HG02884 (cell line): ENCODE data around the gene RNF223.
"Not testable (repeated sequence)": the region's sequence is repeated elsewhere in the genome, so short reads cannot be mapped to it uniquely, and the experiment has no call there.

Experiments
- ATAC-seq: cut with Tn5 transposase; IDR thresholded peaks from one replicate; pipeline ENCODE4 v1.9.1; 2021; ENCODE audit warnings: mild to moderate bottlenecking, moderate library complexity; ENCODE audit not compliant: unreplicated experiment

The RNF223 gene

DNA sequence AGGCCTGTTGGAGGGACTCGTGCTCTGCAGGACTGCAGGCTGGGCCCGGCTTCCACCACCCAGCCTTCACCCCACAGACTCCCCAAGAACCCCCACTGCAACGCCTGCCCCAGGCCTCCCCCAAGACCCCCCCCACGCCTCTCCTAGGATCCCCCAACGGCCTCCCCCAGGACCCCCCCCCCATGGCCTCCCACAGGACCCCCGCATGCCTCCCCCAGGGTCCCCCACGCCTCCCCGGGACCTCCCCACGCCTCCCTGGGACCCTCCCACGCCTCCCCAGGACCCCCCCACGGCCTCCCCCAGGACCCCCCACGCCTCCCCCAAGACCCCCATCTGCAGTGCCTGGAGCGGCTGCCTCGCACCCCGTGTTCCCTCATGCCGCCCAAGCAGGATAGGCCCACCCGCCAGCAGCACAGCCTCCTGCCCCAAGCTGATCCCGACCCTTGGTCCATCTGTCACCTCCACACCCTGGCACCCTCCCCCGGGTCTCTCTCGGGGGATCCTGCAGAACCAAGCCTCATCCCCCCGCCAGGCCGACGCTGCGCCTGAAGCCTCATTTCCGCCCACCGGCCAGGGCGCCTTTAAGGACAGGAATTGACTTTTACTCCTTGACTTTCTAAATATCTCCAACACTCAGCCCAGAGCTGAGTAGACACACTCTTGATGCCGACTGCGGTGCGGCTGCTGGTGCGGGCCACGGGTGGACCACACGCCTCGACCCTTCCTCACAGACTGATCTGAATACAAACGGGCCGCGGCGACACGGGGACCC is 14.1 kb upstream of the RNF223 start:
- no peak for ATAC-seq

DNA sequence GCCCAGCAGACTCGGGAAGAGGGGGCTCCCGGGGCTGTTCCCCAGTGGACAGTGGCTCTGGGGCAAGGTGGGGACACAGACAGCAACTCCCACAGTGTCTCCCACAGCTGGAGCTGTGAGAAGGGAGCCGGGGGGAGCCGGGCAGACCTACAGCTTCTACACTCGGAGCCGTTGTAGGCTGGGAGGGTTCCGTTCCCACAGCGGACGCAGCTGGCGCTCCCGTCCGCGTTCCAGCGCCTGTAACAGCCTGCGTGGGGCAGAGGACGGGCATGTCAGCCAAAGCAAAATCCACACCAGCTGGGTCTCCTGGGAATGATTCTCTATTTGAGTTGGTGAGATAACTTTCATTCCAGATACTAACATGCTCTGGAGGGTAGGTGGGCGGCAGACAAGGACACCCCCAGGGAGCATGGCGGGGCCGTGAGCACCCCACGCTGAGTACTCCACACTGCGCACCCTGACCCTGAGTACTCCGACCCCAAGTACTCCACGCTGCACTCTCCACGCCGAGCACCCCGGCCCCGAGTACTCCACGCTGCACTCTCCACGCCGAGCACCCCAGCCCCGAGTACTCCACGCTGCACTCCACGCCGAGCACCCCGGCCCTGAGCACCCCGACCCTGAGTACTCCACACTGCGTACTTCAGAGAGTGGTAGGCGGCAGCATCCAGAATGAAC is 13.4 kb upstream of the RNF223 start:
- ATAC-seq, result no peak

DNA sequence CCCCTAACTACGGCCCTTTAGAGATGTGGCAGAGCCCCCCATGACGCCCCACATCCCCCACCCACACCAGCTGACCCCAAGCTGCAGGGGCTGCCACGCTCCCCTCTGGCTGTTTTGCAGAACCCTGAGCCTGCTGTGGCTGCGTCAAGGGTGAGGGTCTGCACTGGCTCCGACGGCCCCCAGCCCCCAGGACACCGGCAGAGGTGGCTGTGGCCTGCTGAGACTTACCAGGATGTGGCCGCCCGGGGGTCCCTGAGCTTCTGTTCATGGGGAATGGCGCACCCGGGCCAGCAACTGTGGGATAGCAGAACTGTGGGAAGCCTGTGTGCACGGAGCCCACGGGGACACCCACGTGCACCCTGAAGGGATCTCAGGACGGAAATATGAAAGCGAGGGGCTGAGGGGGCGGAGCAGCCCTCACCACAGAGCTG is 12.8 kb upstream of the RNF223 start:
- ATAC-seq, result no peak

DNA sequence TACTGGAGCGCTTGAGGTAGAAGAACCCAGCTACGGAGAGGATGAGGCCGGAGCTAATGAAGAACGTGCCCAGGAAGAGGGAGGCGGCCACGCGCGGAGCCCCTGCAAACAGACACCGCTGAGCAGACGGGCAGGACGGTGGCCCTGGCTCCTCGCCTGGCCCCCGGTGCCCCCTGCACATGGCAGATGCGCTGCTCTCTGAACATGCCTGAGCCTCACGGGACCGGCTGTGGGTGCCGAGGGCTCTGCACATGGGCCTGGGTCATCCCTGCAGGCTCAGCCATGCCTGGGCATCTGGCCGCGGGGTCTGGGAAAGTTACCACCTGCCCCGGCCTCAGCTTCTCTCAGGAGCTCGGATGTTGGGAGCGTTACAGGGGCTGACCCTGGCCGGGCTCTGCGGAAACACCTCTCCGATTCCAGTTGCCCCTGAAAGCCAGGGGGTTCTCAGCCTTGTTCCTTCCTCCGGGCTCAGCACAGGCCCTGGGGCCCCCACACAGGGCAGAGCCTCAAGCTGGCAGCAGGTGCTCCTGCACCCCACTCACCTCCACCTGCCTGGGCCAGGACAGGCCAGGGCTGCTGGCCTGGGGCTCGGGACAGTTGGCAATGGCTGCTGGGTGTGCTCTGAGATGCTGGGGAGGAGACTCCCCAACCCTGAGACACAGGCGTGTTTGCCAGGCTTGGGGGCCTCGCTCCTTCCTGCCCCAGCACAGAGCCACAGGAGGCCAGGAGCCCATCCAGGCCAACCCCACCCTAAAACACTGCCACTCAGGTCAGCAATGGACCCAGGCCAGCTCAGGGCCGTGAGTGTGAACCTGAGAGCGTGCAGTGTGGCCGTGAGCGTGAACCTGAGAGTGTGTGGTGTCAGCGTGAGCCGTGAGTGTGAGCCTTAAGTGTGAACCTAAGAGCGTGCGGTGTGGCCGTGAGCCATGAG is 12.1 kb upstream of the RNF223 start:
- no peak for ATAC-seq

DNA sequence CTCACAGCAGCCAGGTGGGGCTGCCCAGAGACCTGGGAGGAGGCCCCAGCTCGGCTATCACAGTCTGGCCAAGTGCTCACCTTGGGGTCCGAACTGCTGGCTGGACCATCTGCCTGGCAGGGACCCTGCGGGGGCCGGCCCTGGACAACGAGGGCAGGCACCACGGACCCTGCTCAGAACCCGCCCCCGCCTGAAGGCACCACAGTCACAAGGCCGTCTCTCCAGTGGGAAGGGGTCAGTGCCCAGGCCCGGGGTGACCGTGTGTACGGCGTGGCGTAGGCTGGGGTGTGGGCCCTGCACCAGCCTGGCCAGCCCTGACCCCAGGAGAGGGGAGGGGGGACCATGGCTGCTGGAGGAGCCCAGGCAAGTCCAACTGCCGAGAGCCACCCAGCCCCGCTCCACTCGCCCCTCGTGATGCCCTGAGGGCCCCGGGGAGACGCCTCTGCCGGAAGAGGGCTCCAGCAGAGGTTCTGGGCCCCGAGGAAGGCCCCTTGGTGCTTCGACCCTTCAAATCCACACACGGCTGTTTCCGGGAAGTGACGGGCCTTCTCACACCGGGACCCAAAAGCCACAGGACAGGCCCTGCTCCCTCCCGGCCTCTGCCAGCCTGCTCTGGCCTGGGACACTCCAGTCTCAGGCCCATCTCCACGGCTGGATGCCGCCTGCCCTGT is 11.2 kb upstream of the RNF223 start:
- no peak for ATAC-seq

DNA sequence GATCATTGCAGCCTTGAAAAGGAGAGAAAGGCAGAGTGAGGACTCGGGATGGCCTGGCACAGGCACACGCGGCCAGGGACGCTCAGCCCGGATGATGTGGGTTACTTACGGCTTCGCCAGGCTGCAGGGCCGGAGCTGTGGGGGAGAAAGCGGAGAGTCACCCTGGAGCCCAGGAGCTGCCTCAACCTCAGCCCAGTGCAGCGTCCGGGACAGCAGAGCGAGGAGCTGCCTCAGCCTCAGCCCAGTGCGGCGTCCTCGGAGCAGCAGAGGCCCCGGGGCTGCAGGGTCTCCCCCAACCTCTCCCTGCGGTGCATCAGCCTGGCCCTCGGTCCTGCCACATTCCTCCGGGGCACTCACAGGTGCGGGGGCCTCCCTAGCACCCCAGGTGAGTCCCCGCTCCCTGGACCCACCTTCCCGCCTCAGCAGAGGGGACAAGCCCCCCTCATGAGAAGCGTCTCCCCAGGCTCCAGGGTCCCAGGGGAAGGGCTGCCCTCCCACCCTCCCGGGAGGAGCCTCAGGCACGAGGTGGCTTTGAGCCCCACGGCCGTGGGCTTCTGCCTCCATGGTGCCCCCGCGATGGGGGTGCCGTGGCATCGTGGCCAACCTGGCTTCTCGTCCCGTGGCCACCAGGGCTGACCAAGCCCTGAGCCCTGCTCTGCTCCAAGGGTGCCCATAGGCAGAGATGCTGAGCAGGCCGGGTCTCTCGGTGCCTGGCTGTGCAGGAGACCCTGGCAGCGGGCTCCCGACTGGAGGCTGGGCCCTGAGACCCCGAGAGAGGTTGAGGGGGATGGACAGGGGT is 10.5 kb upstream of the RNF223 start:
- ATAC-seq, result no peak

DNA sequence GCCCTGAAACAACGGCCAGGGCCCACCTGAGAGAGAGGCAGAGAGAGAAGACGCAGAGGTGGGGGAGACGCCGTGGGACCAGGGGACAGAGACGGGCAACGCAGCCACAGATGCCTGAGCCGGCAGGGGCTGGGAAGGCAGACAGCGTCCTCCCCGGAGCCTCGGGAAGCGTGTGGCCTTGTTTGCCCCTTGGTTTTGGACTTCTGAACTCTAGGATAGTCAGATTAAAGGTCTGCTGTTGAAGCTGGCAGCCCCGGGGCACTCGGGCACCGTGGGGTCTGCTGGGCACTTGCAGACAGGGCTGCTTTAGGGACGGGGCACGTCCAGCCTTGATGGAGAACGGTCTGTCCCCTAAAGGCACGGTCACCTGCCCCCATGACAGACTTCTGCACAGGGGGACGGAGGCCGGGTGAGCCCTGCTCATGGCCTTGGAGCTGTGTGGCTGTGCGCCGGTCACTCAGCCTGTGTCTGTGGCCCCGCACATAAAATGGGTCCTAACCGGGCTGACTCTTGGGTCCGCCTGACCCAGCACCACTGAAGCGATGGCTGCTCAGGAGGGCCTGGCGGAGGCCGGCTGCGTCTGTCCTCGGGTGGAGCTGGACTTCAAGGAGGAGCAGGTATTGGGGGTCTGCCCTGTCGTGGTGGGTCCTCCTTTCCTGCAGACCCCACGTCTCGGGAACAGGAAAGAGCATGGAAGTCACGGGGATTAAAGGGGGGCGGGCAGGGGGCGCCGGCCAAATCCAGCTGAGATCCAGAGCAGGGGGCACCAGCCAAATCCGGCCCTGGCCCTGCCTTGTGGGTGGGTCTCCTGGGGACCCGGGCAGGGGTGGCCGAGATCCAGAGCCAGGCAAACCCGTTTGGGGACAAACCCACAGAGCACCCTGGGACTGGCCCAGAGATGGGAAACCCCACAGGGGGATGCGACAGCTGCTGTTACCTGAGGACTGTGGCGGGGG is 9.6 kb upstream of the RNF223 start:
- no peak for ATAC-seq

DNA sequence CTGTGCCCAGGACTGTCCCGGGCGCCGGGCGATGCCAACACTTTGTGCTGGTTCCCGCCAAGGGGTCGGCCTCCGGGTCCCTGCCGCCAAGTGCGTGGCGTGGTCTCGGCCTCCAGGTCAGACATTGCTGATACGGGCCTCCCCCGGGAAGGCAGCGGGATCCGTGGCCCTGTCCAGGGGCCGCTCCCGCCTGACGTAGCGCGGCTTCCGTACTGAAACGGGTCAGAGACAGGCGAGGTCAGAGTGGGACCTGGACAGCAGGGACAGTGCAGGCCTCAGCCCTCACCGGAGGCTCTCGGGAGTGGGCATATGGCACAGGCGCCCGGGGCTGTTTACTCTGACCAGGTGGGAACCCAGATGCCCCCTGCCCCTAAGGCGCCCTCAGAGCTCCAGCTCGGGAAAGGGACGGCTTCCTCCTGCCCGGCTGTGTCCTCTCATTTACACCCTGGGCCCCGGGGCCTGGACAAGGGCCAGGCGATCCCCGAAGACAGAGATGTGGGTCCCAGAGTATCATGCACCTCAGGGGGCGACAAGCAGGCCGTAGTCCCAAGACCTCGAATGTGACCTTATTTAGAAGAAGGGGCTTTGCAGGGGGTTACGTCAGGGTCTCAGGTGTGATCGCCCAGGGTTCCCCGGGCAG is 8.8 kb upstream of the RNF223 start:
- ATAC-seq, result no peak

DNA sequence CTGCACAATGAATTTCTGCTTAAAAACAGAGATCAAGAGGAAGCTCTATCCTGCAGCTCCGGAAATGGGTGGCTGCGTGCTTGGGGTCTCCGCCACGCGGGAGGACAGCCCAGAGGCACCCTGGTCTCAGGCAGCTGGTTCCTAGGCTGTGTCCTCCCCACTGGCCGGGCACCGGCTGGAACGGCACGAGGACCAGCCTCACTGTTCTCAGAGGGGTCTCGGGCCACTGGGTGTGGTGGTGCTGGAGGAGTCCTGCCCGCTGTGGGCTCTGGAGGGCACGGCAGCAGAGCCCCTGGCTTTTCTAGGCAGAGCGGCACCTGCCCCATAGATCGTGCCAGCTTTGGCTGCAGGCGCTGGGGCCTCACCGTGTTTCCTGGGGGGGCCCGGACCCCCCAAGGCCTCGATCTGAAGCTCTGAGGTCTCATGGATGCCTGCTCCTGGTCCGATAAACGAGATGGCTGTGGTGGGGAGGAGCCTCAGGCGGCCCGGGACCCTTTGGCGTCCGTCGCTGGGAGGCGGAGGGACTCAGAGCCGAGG is 8.2 kb upstream of the RNF223 start:
- ATAC-seq, result no peak

DNA sequence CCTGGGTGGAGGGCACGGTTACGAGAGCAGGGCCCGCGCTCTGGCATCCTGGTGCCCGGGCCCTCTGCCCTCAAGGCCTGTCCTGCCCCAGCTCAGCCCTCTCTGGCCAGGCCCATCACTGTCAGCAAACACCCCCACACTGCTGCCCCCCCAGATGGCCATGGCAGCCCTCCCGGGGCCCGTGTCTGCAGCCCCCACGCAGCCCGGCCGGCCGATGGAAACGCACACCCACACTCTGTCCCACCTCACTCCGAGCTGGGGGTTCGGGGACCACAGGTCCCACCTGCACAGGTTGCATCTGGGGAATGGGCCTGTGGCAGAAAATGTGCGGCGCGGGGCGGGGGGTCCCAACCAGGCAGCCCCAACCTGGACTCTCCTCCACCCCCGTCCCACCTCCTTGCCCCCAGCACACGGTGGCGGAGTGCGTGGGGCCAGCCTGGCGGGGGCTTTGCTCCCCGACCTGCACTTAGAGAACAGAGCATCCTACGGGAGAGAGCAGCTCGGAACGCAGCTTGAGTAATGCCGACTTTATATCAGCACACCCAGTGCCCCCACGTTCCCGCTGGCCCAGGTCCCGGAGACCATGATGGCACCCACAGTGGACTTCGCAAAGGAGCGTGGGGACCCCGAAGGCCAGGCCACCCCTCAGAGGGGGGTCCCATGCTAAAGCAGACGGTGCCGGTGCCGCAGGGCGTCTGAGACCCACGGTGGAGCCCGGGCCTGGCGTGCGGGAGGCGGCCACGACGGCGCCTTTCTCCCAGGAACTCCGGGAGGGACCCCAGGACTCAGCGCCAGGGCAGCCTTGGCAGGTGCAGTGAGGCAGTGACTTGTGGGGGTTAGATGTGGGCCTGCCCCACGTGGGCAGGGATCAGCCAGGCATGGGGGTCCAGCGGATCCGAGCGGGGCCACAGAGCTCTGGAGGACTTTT is 7.5 kb upstream of the RNF223 start:
- ATAC-seq, result no peak

DNA sequence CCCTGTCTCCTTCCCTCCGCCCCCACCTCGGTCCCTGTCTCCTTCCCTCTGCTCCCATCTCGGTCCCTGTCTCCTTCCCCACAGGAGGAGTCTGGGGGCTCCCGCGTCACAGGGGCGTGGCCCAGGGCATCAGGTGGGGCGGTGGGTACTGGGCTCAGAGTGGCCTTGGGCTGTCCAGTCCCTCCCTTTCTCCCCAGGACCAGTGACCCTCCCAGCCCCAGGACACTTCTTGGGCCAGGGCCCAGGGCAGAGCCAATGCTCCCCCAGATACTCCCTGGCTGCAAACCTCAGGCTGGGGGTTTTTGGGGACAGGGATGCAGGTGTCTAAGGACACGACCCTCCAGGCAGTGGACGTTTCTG is 6.8 kb upstream of the RNF223 start:
- no peak for ATAC-seq

DNA sequence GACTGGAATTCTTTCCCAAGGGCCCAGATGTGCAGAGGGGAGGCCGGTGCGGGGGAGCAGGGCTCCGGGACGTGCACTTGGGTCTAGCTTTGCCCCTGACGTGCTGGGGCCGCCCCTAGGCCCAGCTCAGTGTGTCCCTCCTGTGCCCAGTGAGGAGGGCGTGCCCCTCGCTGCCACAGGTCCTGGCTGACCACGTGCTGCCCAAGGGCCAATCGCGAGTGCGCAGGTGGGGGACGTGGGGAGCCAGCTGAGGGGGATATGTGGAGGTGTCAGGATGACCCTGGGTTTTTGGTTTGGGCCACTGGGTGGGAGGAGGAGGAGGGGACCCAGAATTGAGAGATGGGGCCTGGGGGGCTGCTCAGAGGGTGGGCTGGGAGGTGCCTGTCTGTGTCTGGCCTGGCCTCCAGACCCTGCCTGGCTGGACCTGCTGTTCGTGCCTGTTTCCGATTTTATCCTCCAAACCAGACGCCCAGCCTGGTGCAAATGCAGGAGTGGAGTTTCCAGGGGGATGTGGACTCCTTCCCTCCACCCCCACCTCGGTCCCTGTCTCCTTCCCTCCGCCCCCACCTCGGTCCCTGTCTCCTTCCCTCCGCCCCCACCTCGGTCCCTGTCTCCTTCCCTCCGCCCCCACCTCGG is 6.1 kb upstream of the RNF223 start:
- ATAC-seq, result no peak

DNA sequence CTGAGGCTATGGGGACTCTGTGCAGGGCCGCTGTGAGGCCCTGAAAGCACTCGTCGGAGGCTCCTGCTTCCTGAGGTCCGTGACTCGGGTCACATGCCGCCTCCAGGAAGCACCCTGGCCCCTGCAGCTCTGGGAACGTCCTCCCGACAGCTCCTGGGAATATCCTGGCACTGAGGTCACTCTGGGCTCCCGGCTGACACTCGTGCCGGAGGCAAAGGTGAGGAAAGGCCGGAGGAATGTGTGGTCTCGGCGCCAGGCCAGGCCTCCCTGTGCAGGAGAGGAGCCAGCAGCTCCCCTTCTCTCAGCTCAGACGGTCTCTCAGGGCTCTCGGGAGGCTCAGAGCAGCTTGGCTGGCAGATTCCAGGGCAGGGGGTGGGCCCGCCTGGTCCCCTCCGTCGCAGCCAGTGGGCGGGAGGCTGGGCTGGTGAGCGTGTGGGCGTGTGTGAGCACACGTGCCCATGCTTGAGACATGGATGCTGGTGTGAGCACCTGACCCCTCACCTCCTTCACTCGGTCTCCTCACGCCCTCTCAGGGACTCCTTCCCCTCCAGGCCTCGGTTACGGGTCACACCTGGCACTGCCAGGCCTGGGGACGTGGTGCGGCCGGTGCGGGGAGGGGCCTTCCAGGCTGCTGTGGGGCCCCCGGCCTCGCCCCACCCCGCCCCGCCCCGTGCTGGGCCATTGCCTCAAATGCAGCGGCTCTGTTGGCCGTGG is 5.5 kb upstream of the RNF223 start:
- no peak for ATAC-seq

DNA sequence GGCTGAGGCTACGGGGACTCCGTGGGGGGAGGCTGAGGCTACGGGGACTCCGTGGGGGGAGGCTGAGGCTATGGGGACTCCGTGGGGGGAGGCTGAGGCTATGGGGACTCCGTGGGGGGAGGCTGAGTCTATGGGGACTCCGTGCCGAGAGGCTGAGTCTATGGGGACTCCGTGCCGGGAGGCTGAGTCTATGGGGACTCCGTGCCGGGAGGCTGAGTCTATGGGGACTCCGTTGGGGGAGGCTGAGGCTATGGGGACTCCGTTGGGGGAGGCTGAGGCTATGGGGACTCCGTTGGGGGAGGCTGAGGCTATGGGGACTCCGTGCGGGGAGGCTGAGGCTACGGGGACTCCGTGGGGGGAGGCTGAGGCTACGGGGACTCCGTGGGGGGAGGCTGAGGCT is 3.3 kb upstream of the RNF223 start:
- not testable (repeated sequence) for ATAC-seq

DNA sequence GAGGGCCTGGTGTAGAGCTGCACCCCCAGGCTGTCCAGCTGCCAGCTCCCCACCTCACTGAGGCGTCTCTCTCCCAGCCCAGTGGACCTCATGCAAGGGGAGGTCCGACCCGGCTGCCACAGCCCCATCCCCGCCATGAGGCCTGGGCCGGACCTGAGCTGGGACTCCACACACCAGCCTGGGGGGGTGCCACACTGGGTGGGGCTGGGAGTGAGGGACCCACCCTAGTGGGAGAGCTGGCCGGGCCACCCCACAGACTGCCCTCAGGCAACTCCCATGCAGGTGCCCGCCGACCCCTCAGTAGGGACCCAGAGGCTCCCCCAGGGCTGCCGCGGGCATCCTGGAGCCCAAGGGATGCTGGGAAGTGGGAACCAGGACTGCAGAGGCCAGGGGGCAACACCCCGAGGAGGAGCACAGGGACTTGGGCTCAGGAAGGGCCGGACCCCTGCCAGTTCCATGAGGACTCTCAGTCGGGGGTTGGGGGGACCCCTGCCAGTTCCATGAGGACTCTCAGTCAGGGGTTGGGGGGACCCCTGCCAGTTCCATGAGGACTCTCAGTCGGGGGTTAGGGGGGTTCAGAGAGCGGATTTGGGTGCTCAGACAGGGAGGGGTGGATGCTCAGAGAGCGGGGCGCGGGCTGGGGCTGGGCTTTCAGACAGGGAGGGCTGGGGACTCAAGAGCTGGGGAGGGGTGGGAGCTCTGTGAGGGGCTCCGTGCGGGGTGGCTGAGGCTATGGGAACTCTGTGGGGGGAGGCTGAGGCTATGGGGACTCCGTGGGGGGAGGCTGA is 1.2 kb upstream of the RNF223 start:
- ATAC-seq, result no peak
